ENCODE results near the gene GALP.
"Not testable (repeated sequence)": the region's sequence is repeated elsewhere in the genome, so short reads cannot be mapped to it uniquely, and the experiment has no call there.

GALP gene

DNA sequence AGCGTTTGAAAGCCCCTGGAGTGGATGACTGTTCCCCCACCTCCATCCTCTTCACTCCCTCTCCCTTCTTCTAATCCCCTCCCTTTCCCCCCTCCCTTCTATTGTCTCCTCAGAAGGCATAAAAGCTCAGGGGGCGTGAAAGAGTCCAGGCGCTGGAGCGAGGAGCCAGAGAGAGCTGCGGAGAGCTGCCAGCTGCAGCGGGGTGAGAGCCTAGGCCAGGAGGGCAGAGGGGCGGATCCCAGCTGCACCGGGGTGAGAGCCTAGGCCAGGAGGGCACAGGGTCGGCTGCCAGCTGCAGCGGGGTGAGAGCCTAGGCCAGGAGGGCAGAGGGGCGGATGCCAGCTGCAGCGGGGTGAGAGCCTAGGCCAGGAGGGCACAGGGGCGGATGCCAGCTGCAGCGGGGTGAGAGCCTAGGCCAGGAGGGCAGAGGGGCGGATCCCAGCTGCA, at the start of gene GALP:
GALP (plus strand) TSS at position 148 of the 447 bp plus-strand sequence. CDS start 1,101 bp downstream, outside the sequence.
- in situ Hi-C loops (cut with HindIII; ENCODE audit: low sequenced_read_pairs) = not testable (repeated sequence)

DNA sequence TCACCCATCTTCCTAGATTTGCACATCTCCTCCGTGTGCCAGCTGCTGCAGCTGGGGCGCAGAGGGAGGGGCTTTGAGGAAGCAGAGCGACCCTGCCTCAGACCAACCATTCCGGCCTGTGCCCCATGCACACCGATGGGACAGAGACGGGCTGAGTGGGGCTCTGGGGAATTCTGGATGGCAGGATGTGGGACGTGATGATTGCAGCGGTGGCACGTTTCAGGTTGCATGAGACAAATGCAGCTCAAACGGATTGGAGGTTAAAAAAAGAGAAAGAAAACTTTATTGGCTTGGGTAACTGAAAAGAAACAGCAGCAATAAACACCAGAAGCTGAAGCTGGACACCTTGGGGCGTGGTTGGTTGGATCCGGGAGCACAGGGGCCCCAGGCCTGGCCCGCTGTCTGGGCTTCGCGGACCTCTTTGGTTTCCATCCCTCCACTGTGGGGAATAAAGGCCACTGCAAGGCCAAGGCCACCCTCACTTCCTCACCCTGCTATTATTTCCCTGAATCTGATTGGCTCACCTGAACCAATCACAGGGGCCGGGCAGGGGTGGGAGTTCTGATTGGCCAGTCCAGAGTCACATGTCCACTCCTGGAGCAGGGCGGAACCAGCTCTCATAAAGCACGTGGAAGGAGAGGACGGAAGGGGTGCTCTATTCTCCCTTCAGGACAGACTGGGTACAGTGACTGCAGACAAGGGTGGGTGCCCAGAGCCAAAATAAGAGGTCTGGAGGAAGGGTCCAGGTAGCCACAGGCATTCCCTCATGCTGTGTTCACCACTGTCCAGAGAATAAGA, 48.6 kb upstream of the GALP start:
- in situ Hi-C loops (cut with HindIII; ENCODE audit: low sequenced_read_pairs) = no loop called here

DNA sequence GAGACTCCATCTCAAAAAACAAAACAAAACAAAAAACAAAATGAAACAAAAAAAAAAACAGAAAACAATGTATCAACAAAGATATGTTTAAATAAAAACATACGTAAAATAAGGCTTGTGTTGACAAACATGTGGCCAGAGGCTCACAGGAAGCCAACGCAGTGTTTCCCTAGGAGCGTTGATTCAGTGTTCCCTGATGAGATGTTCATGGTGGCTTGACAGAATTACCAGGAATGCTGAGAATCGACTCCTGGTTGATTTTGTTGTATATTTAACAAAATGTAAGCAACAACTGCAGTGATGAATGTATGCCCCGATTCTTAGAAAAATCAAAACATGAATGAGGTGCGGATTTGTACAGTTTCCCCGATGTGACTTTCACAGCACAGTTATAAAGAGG, 45.8 kb upstream of the GALP start:
- in situ Hi-C loops (cut with HindIII; ENCODE audit: low sequenced_read_pairs) = no loop called here

DNA sequence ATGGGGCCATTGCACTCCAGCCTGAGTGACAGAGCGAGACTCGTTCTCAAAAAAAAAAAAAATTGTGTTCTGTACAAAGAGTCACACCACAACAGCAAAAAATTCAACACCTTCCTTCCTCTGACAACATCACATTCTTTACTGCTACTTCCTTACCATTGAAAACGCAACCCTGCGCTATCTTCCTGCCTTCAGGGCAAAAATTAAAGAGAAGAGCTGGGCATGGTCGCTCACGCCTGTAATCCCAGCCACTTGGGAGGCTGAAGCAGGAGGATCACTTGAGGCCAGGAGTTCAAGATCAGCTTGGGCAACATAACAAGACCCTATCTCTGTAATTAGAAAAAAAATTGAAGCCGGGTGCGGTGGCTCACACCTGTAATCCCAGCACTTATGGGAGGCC, 44.2 kb upstream of the GALP start:
- in situ Hi-C loops (cut with HindIII; ENCODE audit: low sequenced_read_pairs) = no loop called here

DNA sequence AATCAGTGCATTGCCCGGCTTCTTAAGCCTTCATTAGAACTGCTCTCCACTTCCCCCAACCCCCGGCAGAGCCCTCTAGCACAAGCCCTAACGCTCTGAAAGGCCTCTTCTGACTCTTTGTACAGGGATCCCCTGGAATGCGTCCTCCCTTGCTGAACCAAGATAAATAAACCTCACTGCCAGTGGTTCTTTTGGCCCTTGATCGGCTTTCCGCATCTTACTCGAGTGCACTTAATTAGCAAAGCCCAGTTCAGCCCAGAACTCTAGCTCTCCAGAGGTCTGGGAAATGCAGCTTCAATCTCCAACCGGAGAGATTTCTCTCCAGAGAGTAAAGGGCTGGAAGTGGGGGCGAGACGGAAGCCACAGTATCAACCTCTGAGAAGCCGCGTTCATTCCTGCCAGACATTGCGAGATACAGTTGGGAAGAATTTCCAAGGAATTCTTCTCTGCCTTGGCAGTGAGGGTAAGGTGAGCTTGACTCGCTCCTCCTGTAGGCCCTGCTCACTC, 43.4 kb upstream of the GALP start:
- in situ Hi-C loops (cut with HindIII; ENCODE audit: low sequenced_read_pairs) = no loop called here

DNA sequence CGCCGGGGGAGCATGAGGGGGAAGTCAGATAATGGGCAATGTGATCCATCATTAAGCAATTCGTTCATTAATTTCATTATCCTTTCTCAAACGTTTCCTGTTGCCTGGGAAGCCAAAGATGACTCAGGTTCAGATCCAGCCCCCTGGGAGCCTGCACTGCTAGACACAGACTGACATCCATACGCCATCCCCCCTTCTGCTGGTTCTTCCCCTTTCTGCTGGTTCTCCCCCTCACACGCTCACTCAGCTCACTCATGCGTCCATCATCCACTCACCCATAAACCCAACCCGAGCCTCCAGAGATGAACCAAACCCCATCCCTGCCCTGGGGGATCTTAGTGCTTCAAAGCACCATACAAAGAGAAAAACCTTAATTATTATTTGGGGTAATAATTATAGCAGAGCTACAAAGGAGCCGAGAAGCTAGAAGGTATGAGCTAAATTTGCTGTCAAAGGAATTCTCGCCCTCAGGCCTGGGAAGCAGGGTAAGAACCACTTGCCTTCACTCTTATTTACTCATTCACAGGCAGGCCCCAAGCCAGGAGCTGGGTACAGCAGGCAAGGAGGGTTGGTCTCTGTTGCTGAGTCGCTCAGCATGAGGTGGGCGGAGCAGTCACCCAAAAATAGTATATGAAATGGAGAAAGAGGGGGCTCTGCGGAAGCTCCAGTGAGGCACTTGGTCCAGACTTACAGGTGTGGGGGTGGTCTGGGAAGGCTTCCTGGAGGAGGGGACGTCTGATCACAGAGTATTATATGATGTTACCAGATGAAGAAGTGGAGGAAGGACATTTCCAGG, 41.8 kb upstream of the GALP start:
- in situ Hi-C loops (cut with HindIII; ENCODE audit: low sequenced_read_pairs) = no loop called here

DNA sequence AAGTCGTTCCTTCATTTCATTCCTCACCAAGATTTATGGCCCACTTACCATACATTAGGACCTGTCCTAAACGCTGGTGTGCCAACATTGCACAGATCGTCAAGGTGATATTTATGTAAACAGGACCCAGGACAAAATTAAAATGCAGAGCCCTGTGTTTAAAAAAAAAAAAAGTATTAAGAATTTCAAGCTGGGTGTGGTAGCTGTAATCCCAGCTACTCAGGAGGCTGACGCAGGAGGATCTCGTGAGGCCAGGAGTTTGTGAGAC, 41.2 kb upstream of the GALP start:
- in situ Hi-C loops (cut with HindIII; ENCODE audit: low sequenced_read_pairs) = no loop called here

DNA sequence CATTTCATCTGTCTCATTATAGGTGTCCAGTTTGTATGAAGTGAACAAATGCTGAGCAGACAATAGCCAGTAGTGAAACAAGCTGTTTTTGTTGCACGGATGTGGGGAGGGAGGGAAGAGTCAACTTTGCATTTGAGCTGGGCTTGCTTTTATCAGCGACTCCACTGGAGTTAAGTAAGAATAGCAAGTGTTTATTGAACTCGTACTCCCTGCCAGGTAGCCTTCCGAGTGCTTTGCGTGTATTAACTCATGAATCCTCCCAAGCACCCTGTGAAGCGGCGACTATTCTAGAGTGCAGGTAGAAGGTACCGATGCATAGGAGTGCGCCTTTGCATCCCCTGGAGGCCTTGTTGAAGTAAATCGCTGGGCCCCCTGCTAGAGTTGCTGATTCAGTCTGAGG, 39.4 kb upstream of the GALP start:
- in situ Hi-C loops (cut with HindIII; ENCODE audit: low sequenced_read_pairs) = no loop called here

DNA sequence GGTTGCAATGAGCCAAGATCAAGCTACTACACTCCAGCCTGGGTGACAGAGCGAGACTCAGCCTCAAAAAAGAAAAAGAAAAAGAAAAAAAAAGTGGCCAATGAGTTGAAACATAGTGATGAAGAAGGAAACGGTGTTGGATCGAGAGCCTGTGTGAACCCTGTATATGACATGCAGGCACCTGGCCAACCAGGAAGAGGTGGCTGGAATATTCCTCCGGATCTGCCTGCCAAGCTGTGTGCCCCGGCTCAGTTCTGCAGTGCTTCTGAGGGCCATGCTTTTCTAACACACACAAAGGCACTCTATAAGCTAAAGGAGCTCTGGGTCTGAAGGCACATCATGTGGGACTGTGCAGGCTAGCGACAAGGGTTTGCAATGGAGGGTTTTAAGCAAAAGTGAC, 38.4 kb upstream of the GALP start:
- in situ Hi-C loops (cut with HindIII; ENCODE audit: low sequenced_read_pairs) = no loop called here

DNA sequence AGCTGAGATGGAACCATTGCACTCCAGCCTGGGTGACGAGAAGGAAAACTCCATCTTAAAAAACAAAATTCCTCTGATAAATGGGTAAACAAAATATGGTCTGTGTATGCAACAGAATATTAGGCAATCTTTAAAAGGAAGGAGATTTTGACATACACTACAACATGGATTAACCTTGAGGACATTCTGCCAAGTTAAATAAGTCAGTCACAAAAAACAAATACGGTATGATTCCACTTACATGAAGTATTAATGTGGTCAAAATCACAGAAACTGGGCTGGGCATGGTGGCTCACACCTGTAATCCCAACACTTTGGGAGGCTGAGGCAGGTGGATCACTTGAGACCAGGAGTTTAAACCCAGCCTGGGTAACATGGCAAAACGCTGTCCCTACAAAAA, 37.7 kb upstream of the GALP start:
- in situ Hi-C loops (cut with HindIII; ENCODE audit: low sequenced_read_pairs) = no loop called here

DNA sequence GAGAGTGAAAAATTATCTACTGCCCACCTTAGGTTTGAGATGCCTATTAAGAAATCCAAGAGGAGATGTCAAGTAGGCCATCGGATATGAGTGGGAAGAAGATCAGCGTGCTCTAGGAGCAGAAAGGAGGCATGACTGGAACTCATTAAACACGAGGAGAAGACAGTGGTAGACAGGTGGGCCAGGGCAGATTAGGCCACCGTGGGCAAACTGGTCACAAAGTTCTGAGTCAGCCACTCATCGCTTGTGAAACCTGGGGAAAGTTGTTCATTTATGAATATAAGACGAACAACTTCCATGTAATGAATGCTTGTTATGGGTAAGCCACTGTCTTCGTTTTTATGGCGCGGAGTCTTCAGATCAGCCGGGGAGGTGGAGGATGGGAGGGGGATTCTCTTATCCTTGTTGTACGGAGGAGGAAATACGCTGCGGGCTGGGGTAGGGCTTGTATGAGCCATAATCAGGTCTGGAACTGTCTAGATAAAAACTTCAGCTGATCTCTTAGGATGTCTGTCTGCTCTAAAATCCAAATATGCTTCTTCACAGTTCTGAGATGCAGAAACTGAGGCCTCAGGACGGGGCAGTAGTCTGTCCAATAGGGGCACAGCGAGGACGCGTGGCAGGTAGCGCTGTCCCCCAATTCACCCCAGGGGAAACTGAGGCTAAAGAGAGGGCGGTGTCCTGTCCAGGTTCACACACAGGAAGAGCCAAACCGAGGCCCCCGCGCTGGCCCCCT, 35.8 kb upstream of the GALP start:
- in situ Hi-C loops (cut with HindIII; ENCODE audit: low sequenced_read_pairs) = no loop called here

DNA sequence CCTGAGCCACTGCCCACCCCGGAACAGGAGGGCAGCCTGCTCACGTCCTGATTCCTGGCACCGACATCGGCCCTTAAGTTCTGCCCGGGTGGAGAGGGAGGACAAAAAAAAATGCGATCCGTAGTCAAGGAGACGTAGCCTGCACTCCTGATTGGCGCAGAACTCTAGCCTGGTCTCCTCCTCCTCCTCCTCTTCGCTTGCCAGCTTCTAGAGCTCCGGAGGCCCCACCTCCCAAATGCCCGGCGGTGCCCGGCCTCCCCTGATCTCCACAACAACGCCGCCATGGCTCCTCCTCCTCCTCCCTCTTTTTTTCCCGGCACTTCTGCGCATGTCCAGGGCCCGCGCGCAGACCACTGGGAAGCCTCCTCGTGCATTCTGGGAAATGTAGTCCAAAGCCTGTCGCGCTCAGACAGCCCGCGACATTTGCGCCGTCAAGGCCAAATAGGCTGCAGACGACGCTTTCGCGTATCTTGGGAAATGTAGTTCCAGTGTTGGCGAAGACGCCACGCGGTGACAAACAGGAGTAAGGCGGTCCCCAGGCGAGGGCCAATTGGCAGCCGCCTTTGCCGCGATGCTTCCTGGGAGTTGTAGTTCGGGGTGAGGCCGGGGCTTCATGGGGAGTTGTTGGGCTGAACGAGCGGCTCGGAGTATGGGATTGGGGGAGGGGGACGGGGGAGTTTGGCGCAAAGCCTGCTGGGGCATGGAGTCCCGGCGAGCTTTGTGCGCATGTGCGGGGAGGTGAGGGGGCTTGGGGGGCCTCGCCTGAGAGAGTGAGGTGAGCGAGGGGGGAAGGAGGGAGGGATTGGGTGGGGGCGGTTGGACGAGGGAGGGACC, 35.0 kb upstream of the GALP start, which contains the start of gene ZNF444:
ZNF444 (plus strand) TSS at position 705 of the 834 bp plus-strand sequence. CDS start 5,625 bp downstream, outside the sequence.
- in situ Hi-C loops (cut with HindIII; ENCODE audit: low sequenced_read_pairs) = no loop called here

DNA sequence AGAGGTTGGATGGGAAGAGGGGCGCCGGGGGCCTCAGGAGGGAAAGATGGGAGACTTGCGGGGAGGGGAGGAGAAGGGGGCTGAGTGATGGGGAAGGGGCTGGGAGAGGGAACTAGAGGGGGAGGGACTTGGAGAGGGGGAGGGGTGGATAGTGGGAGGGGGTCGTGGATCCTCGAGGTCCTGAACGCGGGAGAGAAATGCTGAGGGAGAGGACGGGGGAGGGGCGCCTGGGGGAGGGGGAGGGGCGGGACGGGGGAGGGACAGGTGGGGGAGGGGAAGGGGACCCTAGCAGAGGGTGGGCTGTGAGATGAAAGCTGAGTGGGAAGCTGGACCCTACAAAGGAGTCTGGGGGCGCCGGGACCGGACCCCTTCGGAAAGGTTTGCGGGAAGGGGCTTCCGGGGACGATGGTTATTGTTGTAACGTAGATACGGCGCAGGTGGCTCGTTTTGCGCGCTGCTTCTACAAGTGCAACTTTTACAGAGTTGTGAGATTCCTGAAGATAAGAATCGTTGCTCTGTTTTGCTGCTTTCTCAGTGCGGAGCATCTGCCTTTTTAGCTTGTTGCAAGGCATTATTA, 34.3 kb upstream of the GALP start:
- in situ Hi-C loops (cut with HindIII; ENCODE audit: low sequenced_read_pairs) = no loop called here

DNA sequence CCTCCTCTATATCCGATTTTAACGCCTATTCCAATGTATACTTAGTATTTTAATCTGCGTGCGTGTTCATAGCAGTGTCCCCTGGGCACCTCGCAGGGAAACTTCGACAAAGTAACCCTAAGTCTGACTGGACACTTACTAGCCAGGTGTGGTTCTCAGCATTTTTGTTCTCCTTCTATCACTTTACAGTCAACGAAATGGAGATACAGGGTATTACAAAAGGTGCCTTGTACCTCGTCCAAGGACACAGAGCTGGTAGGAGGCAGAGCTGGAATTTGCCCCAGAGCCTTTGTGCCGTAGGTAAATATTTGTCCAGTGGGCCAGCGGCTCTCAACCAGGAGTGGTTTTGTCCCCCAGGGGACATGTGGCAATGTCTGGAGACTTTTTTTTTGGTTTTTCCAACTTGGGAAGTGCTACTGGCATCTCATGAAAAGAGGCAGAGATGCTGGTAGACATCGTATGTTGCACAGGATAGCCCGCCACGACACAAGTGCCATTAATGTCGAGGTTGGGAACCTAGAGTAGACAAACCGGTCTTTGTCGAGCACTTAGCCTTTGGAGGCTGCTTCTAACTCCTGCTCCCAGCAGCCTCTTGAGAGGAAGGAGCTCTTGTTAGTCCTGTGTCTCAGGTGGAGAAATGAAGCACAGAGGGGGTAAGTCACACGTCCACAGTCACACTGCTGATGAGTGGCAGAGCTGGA, 33.6 kb upstream of the GALP start:
- in situ Hi-C loops (cut with HindIII; ENCODE audit: low sequenced_read_pairs) = no loop called here

DNA sequence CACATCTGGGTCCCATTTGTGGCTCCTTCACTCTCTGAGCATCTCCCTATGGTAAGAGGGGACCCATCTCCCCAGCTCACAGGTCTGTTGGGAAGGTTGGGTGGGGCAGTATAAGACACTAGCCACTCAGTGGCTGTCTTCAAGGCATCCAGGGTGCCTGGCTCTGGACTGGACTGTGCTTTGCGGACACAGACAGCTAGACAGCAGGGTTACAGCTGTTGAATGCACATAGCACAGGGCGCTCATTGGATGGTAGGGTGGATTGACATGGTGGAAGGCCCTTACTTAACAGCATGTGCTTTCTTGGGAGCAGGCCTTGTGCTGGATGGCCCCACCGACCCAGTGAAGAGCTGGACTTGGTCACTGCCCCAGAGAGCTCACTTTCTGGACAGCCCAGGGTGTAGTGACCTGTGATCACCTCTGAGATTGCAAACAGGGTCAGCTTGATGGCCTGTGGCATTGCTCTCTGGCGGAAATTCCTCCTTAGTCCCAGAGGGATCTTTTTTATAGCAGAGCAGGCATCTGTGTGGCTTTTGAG, 32.8 kb upstream of the GALP start:
- in situ Hi-C loops (cut with HindIII; ENCODE audit: low sequenced_read_pairs) = no loop called here

DNA sequence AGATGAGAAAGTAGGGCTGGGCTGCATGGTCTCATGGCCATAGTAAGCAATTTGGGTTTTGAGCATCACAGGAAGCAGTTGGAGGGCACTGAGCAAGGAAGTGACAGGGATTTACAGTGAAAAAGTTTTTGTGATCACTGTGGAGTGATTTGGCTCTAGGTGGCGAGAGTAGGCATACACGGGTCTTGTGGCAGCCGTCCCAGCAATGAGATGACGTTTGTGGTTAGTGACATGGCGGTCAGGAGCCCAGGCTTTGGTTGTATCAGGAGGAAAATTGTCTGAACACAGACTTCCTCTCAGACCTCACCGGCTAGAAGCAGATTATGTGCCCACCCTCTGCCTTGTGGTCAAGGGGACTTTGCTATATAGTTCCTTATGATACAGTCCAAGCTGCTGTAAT, 31.4 kb upstream of the GALP start:
- in situ Hi-C loops (cut with HindIII; ENCODE audit: low sequenced_read_pairs) = no loop called here

DNA sequence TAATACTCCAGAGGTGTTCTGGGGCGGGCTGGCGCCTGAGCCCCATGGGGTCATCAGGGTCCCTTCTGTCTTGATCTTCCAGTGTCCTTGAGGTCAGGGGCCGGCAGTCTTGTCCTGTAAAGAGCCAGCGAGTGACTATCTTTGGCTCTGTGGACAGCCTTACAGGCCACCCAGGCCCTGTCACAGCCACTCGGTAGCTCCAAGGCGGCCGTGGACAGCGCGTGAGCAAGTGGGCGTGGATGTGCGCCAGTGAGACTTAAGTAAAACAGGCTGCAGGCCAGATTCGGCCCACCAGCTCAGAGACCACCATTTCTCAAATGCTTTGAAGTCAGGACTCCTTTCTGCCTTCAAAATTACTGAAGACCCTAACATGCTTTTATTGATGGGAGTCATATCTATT, 31.0 kb upstream of the GALP start:
- in situ Hi-C loops (cut with HindIII; ENCODE audit: low sequenced_read_pairs) = no loop called here

DNA sequence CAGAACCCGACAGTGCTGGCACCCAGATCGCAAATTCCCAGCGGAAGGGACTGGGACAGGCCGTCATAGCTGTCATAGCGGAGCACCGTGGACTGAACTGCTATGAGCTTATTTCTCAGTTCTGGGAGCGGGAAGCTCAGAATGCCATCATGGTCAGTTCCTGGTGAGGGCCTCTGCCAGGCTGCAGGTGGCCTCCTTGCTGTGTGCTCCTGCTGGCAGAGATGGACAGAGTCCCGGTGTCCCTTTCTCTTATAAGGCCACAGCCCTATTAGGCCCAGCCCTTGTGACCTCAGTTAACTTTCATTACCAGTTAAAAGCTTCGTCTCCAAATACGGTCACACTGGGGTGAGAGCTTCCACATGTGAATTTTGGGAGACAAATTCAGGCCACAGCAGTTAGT, 30.1 kb upstream of the GALP start:
- in situ Hi-C loops (cut with HindIII; ENCODE audit: low sequenced_read_pairs) = no loop called here

DNA sequence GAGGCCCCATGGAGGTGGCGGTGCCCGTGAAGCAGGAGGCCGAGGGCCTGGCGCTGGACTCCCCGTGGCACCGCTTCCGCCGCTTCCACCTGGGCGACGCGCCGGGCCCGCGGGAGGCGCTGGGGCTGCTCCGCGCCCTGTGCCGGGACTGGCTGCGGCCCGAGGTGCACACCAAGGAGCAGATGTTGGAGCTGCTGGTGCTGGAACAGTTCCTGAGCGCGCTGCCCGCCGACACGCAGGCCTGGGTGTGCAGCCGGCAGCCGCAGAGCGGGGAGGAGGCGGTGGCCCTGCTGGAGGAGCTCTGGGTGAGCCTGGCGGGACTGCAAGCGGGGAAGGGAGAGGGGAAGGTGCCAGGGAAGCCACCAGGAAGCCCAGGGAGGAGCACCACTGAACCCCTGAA, 28.9 kb upstream of the GALP start:
- in situ Hi-C loops (cut with HindIII; ENCODE audit: low sequenced_read_pairs) = no loop called here
